HS-27A (cell line): ENCODE data around the gene IL1RL2.

ENCODE experiments used
- DNase-seq: peaks from one replicate; pipeline ENCODE4 v3.0.0-alpha.2; 2012; ENCODE audit warnings: low read depth, missing footprints

The IL1RL2 gene

GRCh38 chr2:102238778-102239177, 52.0 kb downstream of the IL1RL2 start:
- no peak for DNase-seq

GRCh38 chr2:102239344-102239743, 52.5 kb downstream of the IL1RL2 start:
- no peak for DNase-seq

GRCh38 chr2:102240640-102241370, 54.0 kb downstream of the IL1RL2 start:
- peak; percentile 60 for DNase-seq

GRCh38 chr2:102241616-102242305, 54.9 kb downstream of the IL1RL2 start:
- DNase-seq = no peak

- DNase-seq = no peak
Observed at GRCh38 chr2:102245266-102246151, 58.7 kb downstream of the IL1RL2 start.

- no peak for DNase-seq
Observed at GRCh38 chr2:102250278-102250821, 63.5 kb downstream of the IL1RL2 start.

- no peak for DNase-seq
Observed at GRCh38 chr2:102251042-102251848, 64.4 kb downstream of the IL1RL2 start.

GRCh38 chr2:102251849-102252203, 65.0 kb downstream of the IL1RL2 start:
- DNase-seq = no peak

- DNase-seq = no peak
Observed at GRCh38 chr2:102252236-102252635, 65.4 kb downstream of the IL1RL2 start.

- DNase-seq = no peak
Observed at GRCh38 chr2:102253140-102253752, 66.4 kb downstream of the IL1RL2 start.

GRCh38 chr2:102253753-102254150, 66.9 kb downstream of the IL1RL2 start:
- DNase-seq = no peak

GRCh38 chr2:102256276-102256675, 69.5 kb downstream of the IL1RL2 start:
- no peak for DNase-seq

- no peak for DNase-seq
Observed at GRCh38 chr2:102256874-102257462, 70.1 kb downstream of the IL1RL2 start.

GRCh38 chr2:102258025-102258385, 71.2 kb downstream of the IL1RL2 start:
- no peak for DNase-seq

GRCh38 chr2:102258386-102259074, 71.7 kb downstream of the IL1RL2 start:
- peak; percentile 56 for DNase-seq

GRCh38 chr2:102261467-102262135, 74.8 kb downstream of the IL1RL2 start:
- DNase-seq = no peak

- DNase-seq = no peak
Observed at GRCh38 chr2:102262216-102263129, 75.7 kb downstream of the IL1RL2 start.

- DNase-seq = no peak
Observed at GRCh38 chr2:102264952-102265351, 78.1 kb downstream of the IL1RL2 start.

- DNase-seq = no peak
Observed at GRCh38 chr2:102266204-102266603, 79.4 kb downstream of the IL1RL2 start.
